ENCODE data around the gene ADAMTSL2.

The ADAMTSL2 gene

GRCh38 chr9:133514460-133515239 lies 19.9 kb upstream of the ADAMTSL2 start:
- H3K4me3 ChIP-seq (ENCODE audit: low read depth, low read length), result no peak overlapping the region
- TF ChIP-seq, protein P1, sequence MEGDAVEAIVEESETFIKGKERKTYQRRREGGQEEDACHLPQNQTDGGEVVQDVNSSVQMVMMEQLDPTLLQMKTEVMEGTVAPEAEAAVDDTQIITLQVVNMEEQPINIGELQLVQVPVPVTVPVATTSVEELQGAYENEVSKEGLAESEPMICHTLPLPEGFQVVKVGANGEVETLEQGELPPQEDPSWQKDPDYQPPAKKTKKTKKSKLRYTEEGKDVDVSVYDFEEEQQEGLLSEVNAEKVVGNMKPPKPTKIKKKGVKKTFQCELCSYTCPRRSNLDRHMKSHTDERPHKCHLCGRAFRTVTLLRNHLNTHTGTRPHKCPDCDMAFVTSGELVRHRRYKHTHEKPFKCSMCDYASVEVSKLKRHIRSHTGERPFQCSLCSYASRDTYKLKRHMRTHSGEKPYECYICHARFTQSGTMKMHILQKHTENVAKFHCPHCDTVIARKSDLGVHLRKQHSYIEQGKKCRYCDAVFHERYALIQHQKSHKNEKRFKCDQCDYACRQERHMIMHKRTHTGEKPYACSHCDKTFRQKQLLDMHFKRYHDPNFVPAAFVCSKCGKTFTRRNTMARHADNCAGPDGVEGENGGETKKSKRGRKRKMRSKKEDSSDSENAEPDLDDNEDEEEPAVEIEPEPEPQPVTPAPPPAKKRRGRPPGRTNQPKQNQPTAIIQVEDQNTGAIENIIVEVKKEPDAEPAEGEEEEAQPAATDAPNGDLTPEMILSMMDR (IDR thresholded peaks at IDR 0.05; ENCODE audit: low read depth, low read length), result no peak
- DNase-seq (ENCODE audit: low read depth, low spot score), result no peak
- in situ Hi-C loops (cut with HindIII; ENCODE audit: low sequenced_read_pairs), result no loop called here

DNA sequence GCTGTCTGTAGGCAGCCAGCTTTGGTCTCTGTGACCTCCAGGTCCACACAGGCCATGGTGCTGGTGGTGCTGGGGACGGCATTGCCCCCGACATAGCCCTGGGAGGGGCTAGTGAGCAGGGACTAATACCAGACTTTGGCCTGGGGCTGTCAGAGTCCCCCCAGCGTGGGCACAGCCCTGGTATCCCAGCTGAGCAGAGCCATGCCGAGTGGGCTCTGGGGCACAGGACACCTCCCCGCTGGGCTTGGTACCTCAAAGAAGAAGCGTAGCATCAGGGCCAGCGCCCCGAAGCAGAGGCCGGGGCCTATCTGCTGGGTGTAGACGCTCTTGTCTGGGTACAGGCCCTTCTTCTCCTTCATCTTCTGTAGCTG lies 19.3 kb upstream of the ADAMTSL2 start:
- DNase-seq (ENCODE audit: low read depth, low spot score), result no peak
- TF ChIP-seq, protein P1 (IDR thresholded peaks at IDR 0.05; ENCODE audit: low read depth, low read length), result no peak
- no peak overlapping the region for H3K4me3 ChIP-seq (ENCODE audit: low read depth, low read length)
- in situ Hi-C loops (cut with HindIII; ENCODE audit: low sequenced_read_pairs), result no loop called here

DNA sequence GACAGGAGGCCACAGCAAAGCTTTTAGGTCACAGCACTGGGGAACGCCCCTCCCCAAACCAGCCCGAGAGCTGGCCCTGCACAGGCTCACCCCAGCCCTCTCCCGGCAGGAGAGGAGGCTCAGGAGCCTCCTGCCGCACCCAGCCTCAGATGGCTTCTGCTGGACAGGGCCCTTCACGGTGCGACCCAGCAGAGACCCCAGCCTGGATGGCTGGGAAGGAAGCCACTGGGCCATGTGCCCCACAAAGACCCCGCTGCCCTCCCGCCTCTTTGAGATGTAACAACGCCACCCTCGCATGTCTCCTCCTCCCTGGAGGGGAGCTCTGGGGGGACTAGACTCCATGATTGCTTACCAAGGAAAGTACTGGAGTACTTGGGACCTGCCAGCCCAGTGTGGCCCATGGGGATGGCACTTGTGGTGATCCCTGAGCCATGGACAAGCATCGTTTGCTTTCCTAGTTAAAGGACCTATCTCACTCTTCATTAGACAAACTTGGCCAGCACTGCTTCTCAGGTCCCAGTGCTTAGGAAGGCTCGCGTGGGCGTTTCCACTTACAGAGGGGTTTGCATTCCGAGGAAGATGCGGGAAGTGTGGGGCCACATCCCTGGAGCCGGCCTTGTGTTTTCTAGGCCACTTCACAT lies 18.8 kb upstream of the ADAMTSL2 start:
- in situ Hi-C loops (cut with HindIII; ENCODE audit: low sequenced_read_pairs), result no loop called here
- no peak overlapping the region for H3K4me3 ChIP-seq (ENCODE audit: low read depth, low read length)
- DNase-seq (ENCODE audit: low read depth, low spot score), result no peak
- TF ChIP-seq, protein P1 (IDR thresholded peaks at IDR 0.05; ENCODE audit: low read depth, low read length), result no peak

DNA sequence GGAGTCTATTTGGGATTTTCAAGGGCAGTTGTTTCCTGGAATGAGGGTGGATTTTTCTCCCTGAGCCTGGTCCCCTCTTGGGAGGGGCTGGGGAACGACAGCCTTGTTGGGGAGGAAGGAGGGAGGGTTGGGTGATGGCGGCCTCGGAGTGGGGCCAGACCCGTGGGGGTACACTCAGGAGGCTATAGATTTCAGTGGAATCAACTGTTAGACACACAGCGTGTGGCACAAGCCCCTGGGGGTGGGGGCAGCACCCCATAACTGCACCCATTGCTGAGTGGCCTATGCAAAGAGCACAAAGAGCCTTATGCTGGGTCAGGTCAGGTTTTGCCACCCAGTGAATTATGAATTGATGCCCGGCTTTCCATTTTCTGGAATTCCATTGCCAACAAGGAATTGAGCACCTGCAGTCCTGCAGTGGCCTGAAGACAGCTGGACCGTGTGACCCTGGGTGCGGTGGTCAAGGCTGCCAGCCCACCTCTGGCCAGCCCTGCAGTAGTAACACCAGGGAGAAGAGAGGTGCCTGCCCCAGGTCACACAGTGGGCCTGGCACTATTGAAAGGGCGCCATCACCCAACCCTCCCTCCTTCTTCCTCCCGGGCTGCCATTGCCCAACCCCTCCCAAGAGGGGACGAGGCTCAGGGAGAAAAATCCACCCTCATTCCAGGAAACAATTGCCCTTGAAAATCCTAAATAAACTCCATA lies 18.1 kb upstream of the ADAMTSL2 start:
- TF ChIP-seq, protein P1 (IDR thresholded peaks at IDR 0.05; ENCODE audit: low read depth, low read length), result no peak
- no peak for DNase-seq (ENCODE audit: low read depth, low spot score)
- in situ Hi-C loops (cut with HindIII; ENCODE audit: low sequenced_read_pairs), result no loop called here
- no peak overlapping the region for H3K4me3 ChIP-seq (ENCODE audit: low read depth, low read length)

GRCh38 chr9:133516961-133517350 lies 17.5 kb upstream of the ADAMTSL2 start:
- in situ Hi-C loops (cut with HindIII; ENCODE audit: low sequenced_read_pairs), result no loop called here
- DNase-seq (ENCODE audit: low read depth, low spot score), result no peak
- no peak overlapping the region for H3K4me3 ChIP-seq (ENCODE audit: low read depth, low read length)
- TF ChIP-seq, protein P1 (IDR thresholded peaks at IDR 0.05; ENCODE audit: low read depth, low read length), result no peak

- in situ Hi-C loops (cut with HindIII; ENCODE audit: low sequenced_read_pairs), result no loop called here
These were observed 16.8 kb upstream of the ADAMTSL2 start for GRCh38 chr9:133517711-133518110.

More at GRCh38 chr9:133517711-133518110, 16.8 kb upstream of the ADAMTSL2 start:
- H3K4me3 ChIP-seq (ENCODE audit: low read depth, low read length), result no peak overlapping the region
- TF ChIP-seq, protein P1 (IDR thresholded peaks at IDR 0.05; ENCODE audit: low read depth, low read length), result no peak
- no peak for DNase-seq (ENCODE audit: low read depth, low spot score)

All from astrocyte of the spinal cord (primary cell).